D341Med (cell line): Measurements from ENCODE around the gene ZFP92.

Experiments
- DNase-seq: peaks from one replicate; pipeline ENCODE4 v3.0.0; 2012; ENCODE audit warnings: low spot score

Gene ZFP92

DNA sequence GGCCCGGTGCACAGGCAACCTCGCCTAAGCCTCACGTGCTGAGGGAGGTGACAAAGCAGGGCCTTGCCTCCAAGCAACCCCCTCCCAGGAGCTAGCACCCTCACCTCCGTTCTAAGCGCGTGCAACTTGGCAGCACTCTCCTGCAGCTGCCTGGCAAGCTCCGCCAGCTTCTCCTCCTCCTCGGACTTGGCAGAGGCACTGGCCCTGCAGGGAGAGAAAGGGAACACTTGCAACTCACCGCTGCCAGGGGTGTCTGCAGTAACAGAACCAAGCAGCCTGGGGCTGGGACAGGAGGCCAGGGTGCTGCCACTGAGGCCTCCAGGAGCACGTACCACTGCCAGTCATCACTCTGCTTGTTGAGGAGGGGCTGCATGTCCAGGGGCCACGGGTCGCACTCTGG lies 44.9 kb downstream of the ZFP92 start:
- no peak for DNase-seq

DNA sequence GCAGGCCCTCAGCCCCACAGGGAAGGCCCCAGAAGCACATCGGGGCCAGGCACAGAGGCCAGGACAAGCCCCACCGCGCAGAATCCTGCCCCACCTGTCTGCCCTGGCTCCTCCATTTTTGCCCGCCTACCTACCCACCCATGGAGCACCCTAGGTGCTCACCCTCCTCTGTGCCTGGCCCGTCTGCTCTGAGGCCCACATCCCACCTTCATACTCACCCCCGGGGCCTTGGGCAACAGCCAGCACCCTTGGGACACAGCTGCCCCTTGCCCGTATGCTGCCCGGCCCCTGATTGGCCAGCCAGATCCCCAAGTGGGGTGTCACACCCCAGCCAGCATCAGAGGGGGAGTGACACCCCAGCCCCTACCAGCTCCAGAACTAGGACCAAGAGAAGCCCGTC lies 45.4 kb downstream of the ZFP92 start:
- no peak for DNase-seq

DNA sequence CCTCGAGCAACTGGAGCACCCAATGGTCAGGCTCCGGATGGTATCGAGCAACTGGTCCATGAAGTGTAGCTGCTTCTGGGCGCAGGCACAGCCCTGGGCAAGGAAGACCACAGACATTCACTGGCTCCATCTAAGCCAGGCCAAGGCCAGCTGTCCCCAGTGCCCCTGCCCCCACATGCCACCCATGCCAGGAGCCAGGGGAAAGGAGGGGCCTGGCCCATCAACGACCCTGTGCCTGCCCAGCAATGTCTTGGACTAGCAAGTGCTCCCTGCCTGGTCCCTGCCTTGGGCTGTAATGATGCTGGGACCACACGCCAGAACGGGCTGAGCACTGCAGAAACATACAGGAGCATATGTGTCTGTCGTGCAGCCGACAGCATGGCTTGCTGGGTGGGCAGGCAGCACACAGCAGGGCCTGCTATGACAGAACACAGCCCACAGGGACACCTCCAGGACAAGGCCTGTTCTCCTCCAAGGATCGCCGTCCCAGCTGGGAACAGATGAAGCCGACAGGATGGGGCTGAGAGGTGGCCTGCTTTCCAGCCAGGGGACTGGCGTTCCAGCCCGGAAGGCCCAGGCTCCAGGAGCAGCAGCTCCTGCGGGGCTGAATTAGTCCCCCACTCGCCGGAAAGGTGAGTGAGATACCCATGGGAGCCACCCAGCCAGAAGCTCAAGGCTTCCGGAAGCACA lies 46.0 kb downstream of the ZFP92 start:
- DNase-seq, result no peak

DNA sequence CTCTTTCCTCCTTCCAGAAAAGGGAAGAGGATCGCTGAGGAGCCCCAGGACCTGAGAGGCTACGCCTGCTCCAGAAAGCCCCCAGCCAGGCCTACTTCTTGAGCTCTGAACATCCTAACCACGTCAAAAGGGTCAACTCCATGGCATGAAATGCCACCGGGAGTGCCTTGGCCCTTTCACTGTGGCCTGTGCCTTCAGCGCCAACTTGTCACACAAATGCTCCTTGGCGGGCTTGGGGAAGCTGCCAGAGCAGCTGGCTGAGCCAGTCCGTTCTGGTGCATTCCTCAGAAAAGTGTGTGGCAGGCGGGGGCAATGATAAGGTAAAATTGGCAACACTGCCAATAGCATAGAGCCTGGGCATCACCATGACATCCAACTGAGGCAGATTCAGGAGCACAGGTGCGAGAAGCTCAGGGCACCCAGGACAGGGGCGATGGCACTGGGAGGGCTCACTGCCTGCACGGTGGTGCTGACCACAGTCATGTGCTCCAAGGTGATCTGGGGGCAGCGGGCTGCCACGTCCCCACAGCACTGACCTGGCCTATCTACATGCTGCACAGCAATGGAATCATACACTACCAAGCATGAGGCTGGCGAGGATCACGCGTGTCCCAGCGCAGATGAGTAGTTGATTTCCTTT lies 46.7 kb downstream of the ZFP92 start:
- DNase-seq, result no peak

DNA sequence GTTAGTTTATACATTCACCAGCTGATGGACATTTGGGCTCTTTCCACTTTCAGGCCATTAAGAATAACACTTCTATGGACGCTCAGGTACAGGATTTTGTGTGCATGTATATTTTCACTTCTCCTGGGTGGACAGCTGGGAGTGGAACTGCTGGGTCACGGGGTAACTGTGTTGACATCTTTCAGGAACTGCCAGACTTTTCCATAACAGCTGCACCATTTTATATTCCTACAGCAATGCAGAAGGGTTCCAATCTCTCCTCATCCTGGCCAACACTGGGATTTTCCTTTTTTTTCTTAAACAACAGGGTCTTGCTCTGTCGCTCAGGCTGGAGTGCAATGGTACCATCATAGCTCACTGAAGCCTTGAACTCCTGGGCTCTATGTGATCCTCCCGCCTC lies 47.2 kb downstream of the ZFP92 start:
- no peak for DNase-seq

DNA sequence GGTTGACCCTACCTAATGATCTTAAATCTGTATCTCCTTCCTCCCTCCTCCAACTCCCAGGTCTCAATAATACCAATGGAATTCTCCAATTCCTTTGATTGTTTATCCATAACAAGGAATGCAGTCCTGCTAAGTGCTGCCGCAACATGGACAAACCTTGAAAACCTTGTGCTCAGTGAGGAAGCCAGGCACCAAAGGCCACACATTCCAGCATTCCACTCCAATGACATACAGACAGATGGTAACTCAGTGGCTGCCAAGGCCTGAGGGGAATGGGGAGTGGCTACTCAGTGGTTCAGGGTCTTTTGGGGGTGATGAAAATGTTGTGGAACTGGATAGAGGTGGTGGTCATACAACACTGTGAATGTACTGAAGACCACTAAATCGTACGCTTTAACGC lies 48.7 kb downstream of the ZFP92 start:
- DNase-seq, result no peak

DNA sequence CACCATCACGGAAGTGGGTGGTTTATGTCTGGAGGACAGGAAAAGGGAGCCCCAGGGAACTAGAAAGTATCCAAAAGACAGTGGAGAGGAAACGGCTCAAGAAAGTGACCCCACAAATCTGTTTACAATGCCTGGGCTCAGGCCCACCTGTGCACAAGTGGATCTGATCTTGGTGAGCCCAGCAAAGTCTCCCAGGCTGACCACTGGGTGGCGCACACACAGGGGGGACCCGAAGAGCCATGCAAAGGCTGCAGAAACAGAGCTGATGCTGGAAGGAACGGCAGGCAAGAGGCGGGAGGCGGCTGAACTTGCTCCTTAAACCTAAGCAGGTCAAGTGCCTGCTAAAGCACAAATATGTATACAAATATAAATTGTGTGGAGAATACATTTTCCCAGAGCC lies 49.6 kb downstream of the ZFP92 start:
- DNase-seq, result peak; percentile 78
